Nephron progenitor cell (in vitro differentiated cells): ENCODE results near the gene FAM174B.

Experiments
- DNase-seq: peaks from one replicate; pipeline ENCODE4 v3.0.0; 2021
- H3K27ac Mint-ChIP-seq: 2 replicates; pipeline ENCODE4 v1.8.0; 2021; ENCODE audit warnings: mild to moderate bottlenecking, moderate library complexity, mixed read lengths
- H3K27me3 Mint-ChIP-seq: 2 replicates; pipeline ENCODE4 v1.8.0; 2021; ENCODE audit warnings: mild to moderate bottlenecking, low read depth, mixed read lengths; ENCODE audit not compliant: poor library complexity
- H3K36me3 Mint-ChIP-seq: 2 replicates; pipeline ENCODE4 v1.8.0; 2021; ENCODE audit warnings: low read depth, mixed read lengths
- H3K4me1 Mint-ChIP-seq: 2 replicates; pipeline ENCODE4 v1.8.0; 2021; ENCODE audit warnings: mixed read lengths
- H3K4me3 Mint-ChIP-seq: 2 replicates; pipeline ENCODE4 v1.8.0; 2021; ENCODE audit warnings: mild to moderate bottlenecking, moderate library complexity, mixed read lengths
- H3K9me3 Mint-ChIP-seq: 2 replicates; pipeline ENCODE4 v1.8.0; 2021; ENCODE audit warnings: mild to moderate bottlenecking, moderate library complexity, mixed read lengths
- CTCF ChIP-seq: fragments of 200-600 bp; sonication (generic); IDR thresholded peaks from 2 replicates; pipeline ENCODE4 v1.5.0; 2021; ENCODE audit warnings: antibody characterized with exemption

FAM174B gene

DNA sequence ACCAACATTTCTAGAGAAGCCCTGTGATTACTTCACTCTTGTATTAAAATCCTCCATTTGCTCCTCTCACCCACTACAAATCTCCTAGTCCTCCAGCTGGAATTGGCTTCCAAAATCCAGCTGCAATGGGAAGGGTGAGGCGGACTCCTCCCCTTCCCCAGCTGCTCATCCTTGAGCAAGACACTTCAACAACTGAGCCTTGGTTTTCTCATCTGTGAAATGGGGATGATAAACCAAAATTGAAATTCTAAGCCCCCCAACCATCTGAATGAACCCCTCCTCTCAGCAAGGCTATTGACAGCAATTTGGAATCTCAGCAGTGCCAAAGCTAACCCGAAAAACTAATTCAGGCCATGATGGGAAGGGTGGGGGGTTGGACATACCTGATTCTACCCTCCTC is 9.4 kb downstream of the FAM174B start:
- no peak for DNase-seq
- no peak for TF ChIP-seq CTCF
- Mint-ChIP-seq H3K4me3 (peak overlapping the region; percentile 44), H3K4me1 (peaks cover 23% of the 10 kb centered on the region), H3K9me3 (peaks cover 15% of the 10 kb centered on the region), H3K27ac (peak overlapping the region; percentile 38), H3K36me3 (peaks cover 17% of the 10 kb centered on the region), H3K27me3 (peaks cover 6% of the 10 kb centered on the region)

DNA sequence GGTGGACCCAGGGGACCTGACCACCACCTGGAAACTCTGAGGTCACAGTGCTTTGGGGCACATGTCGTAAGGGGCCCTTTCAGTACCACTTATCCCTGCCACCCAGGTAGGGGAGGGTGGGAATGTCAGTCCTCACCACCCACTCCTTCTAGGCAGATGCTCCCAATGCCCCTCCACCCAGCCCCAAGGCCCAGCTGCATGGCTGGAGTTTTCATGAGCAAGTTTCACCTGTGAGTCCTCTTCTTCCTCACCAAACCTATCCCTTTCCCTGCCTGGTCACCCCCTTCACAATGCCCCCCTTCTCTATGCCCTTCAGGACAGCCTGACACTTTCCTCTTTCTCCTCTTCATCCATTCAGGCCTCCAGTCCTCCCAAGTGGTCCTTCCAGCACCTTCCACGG is 9.8 kb downstream of the FAM174B start:
- TF ChIP-seq CTCF: no peak
- peaks cover 5% of the 10 kb centered on the region for H3K27me3 Mint-ChIP-seq
- peaks cover 16% of the 10 kb centered on the region for H3K36me3 Mint-ChIP-seq
- no peak for DNase-seq
- H3K4me1 Mint-ChIP-seq: peaks cover 23% of the 10 kb centered on the region
- H3K4me3 Mint-ChIP-seq: peak overlapping the region; percentile 44
- H3K27ac Mint-ChIP-seq: peak overlapping the region; percentile 86
- peaks cover 16% of the 10 kb centered on the region for H3K9me3 Mint-ChIP-seq

- Mint-ChIP-seq H3K9me3 (peaks cover 16% of the 10 kb centered on the region), H3K36me3 (peaks cover 15% of the 10 kb centered on the region), H3K4me3 (no peak overlapping the region), H3K27me3 (peaks cover 3% of the 10 kb centered on the region), H3K27ac (peak overlapping the region; percentile 86), H3K4me1 (peaks cover 23% of the 10 kb centered on the region)
- TF ChIP-seq CTCF: no peak
- DNase-seq: no peak
Observed at GRCh38 chr15:92645051-92645631, 10.4 kb downstream of the FAM174B start.

GRCh38 chr15:92643849-92644815 is 11.4 kb downstream of the FAM174B start:
- no peak overlapping the region for H3K4me3 Mint-ChIP-seq
- peaks cover 3% of the 10 kb centered on the region for H3K27me3 Mint-ChIP-seq
- H3K27ac Mint-ChIP-seq: no peak overlapping the region
- DNase-seq: no peak
- H3K9me3 Mint-ChIP-seq: peaks cover 26% of the 10 kb centered on the region
- peaks cover 30% of the 10 kb centered on the region for H3K4me1 Mint-ChIP-seq
- peaks cover 21% of the 10 kb centered on the region for H3K36me3 Mint-ChIP-seq
- no peak for TF ChIP-seq CTCF

DNA sequence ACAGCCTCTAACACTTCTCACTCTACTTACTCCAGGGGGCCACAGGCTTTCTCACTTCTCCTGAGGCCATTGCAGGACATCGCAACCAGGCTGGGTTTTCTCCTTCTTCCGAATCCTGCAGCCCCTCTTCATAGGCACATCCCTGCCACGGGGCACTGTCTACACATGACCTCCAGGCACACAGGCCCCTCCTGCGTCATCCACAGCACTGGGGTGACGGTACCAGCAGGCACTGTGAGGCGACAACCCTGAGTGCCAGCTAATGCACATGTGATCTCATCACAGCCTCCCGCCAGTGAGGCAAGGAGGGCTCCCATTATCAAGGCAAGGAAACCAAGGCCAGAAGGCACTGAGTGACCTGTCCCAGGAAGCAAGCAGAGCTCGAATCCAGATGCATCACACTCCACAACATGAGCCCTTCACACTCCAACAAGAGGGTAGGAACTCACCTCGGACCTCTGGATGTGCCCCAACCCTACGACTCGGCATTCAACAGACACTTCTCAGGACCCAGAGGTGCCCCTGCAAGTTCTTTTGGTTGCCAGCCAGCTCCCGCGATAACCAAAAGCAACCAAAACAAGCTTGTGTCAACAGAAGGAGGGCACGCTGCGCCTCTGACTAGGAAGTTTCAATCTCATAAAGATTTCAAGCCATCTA is 16.7 kb downstream of the FAM174B start:
- no peaks in the 10 kb centered on the region for H3K27me3 Mint-ChIP-seq
- H3K36me3 Mint-ChIP-seq: peaks cover 21% of the 10 kb centered on the region
- peak overlapping the region; percentile 94 for H3K27ac Mint-ChIP-seq
- DNase-seq: no peak
- H3K4me3 Mint-ChIP-seq: peak overlapping the region; percentile 27
- peaks cover 27% of the 10 kb centered on the region for H3K9me3 Mint-ChIP-seq
- no peak for TF ChIP-seq CTCF
- peaks cover 51% of the 10 kb centered on the region for H3K4me1 Mint-ChIP-seq
